Activated naive CD4-positive, alpha-beta T cell treated with anti-CD3 and anti-CD28 coated beads for 36 hours (primary cell): ENCODE measurements around the gene COL26A1. TPM values are rescaled to one million over a fixed set of nuclear protein-coding genes. Genes with fewer than 3 reads are reported as not detected.

Experiments used
- CTCF ChIA-PET: fragments of 350-600 bp; sonication (Branson Sonifier 250); formaldehyde crosslinking; loops from one replicate; lab custom pipeline; 2021; ENCODE audit warnings: antibody characterized with exemption; lab: Charles Lee
- DNase-seq: peaks from one replicate; pipeline ENCODE4 v3.0.0-alpha.2; 2020
- H3K27ac Mint-ChIP-seq: one replicate; pipeline ENCODE4 v1.8.0; 2021; ENCODE audit warnings: mild to moderate bottlenecking, mixed read lengths
- H3K27me3 Mint-ChIP-seq: one replicate; pipeline ENCODE4 v1.8.0; 2021; ENCODE audit warnings: low read depth, mixed read lengths
- H3K36me3 Mint-ChIP-seq: one replicate; pipeline ENCODE4 v1.8.0; 2021; ENCODE audit warnings: low read depth, mixed read lengths
- H3K4me1 Mint-ChIP-seq: one replicate; pipeline ENCODE4 v1.8.0; 2021; ENCODE audit warnings: low read depth, mixed read lengths
- H3K4me3 Mint-ChIP-seq: one replicate; pipeline ENCODE4 v1.8.0; 2021; ENCODE audit warnings: mild to moderate bottlenecking, moderate library complexity, mixed read lengths
- H3K9me3 Mint-ChIP-seq: one replicate; pipeline ENCODE4 v1.8.0; 2021; ENCODE audit warnings: mixed read lengths
- intact Hi-C: fragments of 100-400 bp; cut with micrococcal nuclease; formaldehyde crosslinking; loops from one replicate; pipeline ENCODE4 v1.15.1; 2023
- total RNA-seq, 2 experiments: library from RNA; stranded (reverse); gene quantifications; one replicate each; pipeline ENCODE4 v1.2.3, GENCODE V29; 2021

Gene COL26A1
- total RNA-seq, 2 experiments from 2014 or later, result not detected

DNA sequence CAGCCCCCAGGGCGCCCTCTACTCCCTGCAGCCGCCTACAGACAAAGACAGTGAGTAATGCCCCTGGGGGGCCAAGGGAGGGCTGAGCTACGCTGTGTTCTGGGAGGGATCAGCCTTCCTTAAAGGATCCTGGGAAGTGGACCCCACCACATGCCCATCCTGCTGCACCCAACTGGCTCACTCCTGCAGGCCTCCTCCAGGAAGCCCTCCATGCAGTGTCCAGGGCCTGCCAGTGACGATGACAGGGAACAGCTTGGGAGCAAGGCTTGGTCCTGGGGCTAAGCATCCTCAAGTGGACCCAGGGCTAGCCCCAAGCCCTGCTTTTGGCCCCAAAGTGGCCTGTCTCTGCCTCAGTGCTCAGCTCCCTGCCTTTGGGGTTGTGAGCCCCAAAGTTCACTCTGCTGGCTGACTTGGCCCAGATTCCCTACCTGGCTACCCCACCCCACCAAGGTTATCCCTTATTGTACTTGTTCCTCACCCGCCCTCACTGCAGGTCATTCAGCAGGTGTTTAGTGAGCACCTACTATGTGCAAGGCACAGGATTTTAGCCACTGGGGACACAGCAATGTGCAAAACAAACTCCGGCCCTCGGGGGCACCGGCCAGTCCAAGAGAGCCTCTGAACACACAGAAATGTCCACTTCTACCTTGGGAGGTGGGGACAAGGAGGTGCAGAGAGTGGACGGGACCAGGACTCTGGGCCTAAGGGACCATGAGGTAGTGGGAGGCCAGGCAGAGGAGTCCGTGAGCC is 182.9 kb downstream of the COL26A1 start:
- intact Hi-C loops, result loop anchor here (10.0 kb wide), 1 partner anchor 139 kb away; no protein-coding TSS in a partner anchor
- Mint-ChIP-seq H3K36me3 (no peaks in the 10 kb centered on the region), H3K27ac (no peak overlapping the region), H3K27me3 (no peaks in the 10 kb centered on the region), H3K9me3 (no peaks in the 10 kb centered on the region), H3K4me3 (no peak overlapping the region), H3K4me1 (no peaks in the 10 kb centered on the region)
- no peak for DNase-seq
- CTCF ChIA-PET, result interaction anchor here (0.6 kb wide), 2 partner anchors 146 kb away, joined by 3 read pairs; no protein-coding TSS in a partner anchor

DNA sequence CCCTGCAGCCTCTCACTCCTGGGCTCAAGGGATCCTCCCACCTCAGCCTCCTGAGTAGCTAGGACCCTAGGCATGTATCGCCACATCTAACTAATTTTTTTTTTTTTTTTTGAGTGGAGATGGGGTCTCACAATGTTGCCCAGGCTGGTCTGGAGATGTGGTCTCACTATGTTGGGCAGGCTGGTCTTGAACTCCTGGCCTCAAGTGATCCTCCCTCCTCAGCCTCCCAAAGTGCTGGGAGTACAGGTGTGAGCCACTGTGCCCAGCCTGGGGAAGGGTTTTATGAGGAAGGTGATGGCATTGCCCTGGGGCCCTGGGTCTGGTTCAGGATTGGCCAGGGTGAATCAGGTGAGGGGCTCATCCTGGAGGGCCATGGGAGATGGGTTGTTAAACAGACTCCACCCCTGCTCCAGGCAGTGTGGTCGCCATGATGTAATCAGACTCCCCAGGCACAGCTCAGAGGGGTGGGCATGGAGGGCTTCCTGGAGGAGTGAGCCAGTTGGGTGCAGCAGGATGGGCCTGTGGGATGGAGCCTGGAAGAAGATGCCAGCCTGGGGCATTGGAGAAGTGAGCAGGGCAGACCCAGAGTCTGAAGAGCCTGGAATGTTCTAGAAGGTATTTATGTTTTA is 183.7 kb downstream of the COL26A1 start:
- no peak for DNase-seq
- H3K4me3 Mint-ChIP-seq, result no peak overlapping the region
- H3K27me3 Mint-ChIP-seq, result no peaks in the 10 kb centered on the region
- H3K9me3 Mint-ChIP-seq, result no peaks in the 10 kb centered on the region
- H3K27ac Mint-ChIP-seq, result no peak overlapping the region
- no peaks in the 10 kb centered on the region for H3K36me3 Mint-ChIP-seq
- intact Hi-C loops, result loop anchor here (10.0 kb wide), 1 partner anchor 138 kb away; no protein-coding TSS in a partner anchor
- CTCF ChIA-PET, result interaction anchor here (0.6 kb wide), 2 partner anchors 145 to 147 kb away, joined by 3 read pairs; no protein-coding TSS in a partner anchor
- H3K4me1 Mint-ChIP-seq, result no peaks in the 10 kb centered on the region

DNA sequence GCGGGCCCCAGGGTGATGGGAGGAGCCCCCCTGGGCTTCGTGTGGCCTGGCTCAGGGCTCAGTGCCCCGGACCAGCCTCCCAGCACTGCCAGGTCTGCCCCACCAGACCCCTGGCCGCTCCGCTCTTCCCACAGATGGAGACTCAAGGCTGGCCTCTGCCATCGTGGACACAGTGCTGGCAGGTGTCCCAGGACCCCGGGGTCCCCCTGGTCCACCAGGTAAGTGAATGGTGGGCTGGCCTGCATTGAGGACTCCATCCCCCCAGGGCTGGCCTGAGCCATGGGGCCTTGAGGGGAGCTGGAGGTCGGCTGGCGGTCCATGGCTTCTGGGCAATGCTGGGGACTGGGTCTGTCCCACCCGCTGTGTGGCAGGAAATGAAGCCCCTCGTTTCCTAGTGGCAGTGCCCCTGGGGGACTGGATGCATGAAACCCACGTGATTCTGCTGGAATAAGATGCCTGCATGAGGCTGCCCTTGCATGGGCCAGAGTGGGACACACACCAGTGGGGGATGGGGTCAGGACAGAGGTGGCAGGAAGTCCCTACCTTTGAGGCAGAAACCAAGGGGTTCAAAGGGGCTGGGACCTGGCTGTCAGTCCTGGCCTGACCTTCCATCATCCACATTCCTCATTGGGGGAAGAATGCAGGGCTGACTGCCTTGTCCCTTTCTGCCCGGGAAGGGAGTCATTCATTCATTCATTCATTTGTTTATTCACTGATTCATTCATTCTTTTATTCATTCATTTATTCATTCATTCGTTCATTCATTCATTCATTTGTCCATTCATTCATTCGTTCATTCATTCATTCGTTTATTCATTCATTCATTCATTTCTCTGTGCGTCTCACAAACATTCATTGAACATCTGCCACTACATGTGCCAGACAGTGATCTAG is 184.6 kb downstream of the COL26A1 start:
- intact Hi-C loops, result loop anchor here (10.0 kb wide), 1 partner anchor 138 kb away; no protein-coding TSS in a partner anchor
- CTCF ChIA-PET, result no interaction called here
- peak; percentile 3 for DNase-seq
- Mint-ChIP-seq H3K36me3 (no peaks in the 10 kb centered on the region), H3K9me3 (no peaks in the 10 kb centered on the region), H3K4me1 (no peaks in the 10 kb centered on the region), H3K4me3 (no peak overlapping the region), H3K27ac (no peak overlapping the region), H3K27me3 (no peaks in the 10 kb centered on the region)

DNA sequence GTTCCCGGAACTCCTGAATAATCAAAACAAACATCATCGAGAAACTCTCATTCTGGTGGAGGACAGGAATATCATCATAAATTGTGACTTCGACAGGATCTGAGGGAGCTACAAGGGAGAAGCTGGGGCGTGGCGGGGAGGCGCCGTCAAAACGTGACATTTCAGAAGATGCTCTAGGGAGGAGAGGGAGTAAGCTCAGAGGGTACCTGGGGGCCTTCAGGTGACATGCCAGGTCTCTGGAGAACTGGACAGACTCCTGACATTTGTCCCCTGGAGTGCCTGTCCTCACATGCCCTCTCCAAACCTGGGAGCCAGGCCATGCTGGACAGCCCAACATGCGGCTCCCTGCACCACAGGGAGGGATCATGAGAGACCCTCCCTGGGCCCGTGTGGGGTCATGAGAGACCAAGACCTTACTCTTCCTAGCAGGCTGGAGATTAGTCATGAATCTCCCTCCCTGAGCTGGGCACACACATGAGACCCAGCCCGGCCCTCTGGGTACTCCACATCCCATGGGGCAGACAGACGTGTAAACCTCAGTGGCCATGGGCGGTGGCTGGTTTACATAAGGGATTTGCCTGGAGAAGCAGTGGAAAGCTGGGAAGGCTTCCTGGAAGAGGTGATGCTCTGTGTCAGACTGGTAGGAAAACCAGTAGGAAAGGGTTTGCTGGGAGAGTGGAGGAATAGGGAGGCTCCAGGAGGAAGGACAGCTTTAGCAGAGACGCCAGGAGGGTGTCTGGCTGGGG is 185.4 kb downstream of the COL26A1 start:
- Mint-ChIP-seq H3K36me3 (no peaks in the 10 kb centered on the region), H3K27ac (no peak overlapping the region), H3K4me1 (no peaks in the 10 kb centered on the region), H3K9me3 (no peaks in the 10 kb centered on the region), H3K4me3 (no peak overlapping the region), H3K27me3 (no peaks in the 10 kb centered on the region)
- CTCF ChIA-PET, result no interaction called here
- peak; percentile 2 for DNase-seq
- intact Hi-C loops, result loop anchor here (10.0 kb wide), 1 partner anchor 137 kb away; no protein-coding TSS in a partner anchor

DNA sequence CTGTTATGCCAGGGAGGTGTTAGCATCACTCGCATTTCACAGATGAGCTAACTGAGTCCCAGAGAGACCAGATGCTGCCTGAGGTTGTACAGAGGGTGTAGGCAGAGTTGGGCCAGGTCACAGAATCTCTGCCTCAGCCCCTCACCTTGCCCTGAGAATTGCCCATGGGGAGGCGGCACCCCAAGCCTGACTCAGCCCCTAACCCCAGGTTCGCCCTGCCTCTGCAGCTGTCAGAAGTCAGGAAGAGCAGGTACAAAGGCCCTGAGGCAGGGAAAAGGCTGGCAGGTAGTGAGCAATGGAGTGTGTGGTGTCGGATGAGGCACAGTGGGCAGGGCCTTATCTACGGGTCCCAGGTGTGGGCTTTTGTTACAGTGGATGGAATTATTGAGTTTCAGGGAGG is 187.1 kb downstream of the COL26A1 start:
- H3K27me3 Mint-ChIP-seq, result no peaks in the 10 kb centered on the region
- peak; percentile 2 for DNase-seq
- no peak overlapping the region for H3K4me3 Mint-ChIP-seq
- CTCF ChIA-PET, result interaction anchor here (0.6 kb wide), 2 partner anchors 53 to 296 kb away, joined by 3 to 5 read pairs; no protein-coding TSS in a partner anchor
- H3K27ac Mint-ChIP-seq, result no peak overlapping the region
- intact Hi-C loops, result loop anchor here (10.0 kb wide), 1 partner anchor 135 kb away; no protein-coding TSS in a partner anchor
- H3K9me3 Mint-ChIP-seq, result no peaks in the 10 kb centered on the region
- no peaks in the 10 kb centered on the region for H3K36me3 Mint-ChIP-seq
- H3K4me1 Mint-ChIP-seq, result no peaks in the 10 kb centered on the region

DNA sequence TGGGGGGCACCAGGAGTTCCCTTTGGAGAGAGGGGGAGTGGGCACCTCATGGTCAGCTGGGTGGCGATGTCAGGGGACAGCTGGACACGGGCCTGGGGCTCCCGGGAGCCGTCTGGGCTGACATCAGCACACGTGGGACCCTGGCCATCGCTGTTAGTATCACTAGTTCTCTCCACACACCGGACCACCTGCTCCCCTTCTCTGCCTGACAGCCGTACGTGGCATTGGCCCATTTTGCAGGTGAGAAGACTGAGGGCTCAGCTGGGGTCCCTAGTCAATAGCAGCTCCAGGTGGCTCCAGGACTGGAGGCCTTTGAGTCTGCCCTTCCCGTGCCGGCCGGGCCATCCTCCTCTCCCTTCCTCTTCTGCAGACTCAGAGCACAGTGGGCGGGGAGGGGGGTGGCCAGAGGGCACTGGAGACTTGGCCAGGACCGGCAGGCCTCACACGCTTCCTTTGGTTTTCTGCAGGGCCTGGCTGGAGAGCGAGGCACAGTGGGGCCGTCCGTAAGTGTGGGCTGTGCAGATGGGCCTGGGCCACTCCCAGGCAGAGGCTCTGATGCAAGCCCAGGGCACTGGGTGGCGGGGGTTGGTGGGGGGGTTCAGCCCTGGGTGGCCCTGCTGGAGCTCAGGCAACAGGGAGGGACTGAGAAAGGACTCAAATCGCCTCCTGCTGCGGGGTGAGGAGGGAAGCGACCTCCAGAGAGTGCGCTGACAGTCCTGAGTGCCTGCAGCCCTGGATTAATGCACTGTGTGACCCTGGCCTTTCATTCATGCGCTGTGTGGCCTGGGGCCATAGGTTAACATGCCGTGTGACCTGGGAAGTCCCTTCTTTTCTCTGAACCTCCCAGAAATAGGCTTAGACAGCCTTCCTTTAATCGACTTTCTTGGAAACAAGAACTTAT is 188.2 kb downstream of the COL26A1 start:
- no peaks in the 10 kb centered on the region for H3K4me1 Mint-ChIP-seq
- no peak overlapping the region for H3K4me3 Mint-ChIP-seq
- CTCF ChIA-PET, result interaction anchor here (0.6 kb wide), 1 partner anchor 295 kb away, joined by 5 read pairs; no protein-coding TSS in a partner anchor
- no peaks in the 10 kb centered on the region for H3K36me3 Mint-ChIP-seq
- intact Hi-C loops, result no loop called here
- no peaks in the 10 kb centered on the region for H3K27me3 Mint-ChIP-seq
- no peaks in the 10 kb centered on the region for H3K9me3 Mint-ChIP-seq
- DNase-seq, result peak; percentile 1
- H3K27ac Mint-ChIP-seq, result no peak overlapping the region

DNA sequence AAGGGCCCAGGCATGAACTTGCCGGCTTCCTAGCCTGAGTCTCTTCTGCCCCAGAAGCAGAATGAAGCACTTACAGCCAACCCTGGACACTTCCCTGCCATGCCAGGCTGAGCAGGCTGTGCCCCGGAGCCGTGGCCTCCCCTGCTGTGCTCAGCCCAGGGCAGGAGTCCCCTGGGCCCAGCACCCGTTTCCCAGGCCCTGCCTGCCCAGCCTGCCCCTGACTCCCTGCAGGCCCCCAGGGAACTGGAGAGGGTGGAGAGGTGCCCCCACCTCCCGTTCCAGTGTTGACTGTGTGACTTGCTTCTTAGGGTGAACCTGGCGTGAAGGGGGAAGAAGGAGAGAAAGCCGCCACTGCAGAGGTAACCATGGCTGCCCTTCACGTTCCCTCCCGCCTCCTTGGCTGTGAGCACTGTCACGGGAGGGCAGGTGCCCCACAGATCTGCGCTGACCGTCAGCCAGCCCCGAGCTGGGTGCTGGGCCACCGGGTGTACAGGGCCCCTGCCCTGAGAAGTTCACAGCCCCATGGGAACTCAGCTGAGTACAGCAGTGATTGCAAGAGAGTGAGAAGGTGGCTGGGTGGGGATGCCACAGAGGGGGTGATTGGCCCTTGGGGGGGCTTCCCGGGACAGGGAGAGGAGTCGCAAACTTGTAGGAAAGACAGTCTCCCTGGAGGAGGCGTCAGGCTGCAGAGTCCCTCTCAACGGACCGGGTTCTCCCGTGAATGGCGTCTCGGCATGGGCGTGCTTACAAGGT is 190.5 kb downstream of the COL26A1 start:
- Mint-ChIP-seq H3K4me3 (no peak overlapping the region), H3K27me3 (no peaks in the 10 kb centered on the region), H3K4me1 (no peaks in the 10 kb centered on the region), H3K9me3 (no peaks in the 10 kb centered on the region), H3K27ac (no peak overlapping the region), H3K36me3 (no peaks in the 10 kb centered on the region)
- peak; percentile 3 for DNase-seq
- CTCF ChIA-PET, result interaction anchor here (0.6 kb wide), 1 partner anchor 26 kb away, joined by 4 read pairs; no protein-coding TSS in a partner anchor
- intact Hi-C loops, result no loop called here

DNA sequence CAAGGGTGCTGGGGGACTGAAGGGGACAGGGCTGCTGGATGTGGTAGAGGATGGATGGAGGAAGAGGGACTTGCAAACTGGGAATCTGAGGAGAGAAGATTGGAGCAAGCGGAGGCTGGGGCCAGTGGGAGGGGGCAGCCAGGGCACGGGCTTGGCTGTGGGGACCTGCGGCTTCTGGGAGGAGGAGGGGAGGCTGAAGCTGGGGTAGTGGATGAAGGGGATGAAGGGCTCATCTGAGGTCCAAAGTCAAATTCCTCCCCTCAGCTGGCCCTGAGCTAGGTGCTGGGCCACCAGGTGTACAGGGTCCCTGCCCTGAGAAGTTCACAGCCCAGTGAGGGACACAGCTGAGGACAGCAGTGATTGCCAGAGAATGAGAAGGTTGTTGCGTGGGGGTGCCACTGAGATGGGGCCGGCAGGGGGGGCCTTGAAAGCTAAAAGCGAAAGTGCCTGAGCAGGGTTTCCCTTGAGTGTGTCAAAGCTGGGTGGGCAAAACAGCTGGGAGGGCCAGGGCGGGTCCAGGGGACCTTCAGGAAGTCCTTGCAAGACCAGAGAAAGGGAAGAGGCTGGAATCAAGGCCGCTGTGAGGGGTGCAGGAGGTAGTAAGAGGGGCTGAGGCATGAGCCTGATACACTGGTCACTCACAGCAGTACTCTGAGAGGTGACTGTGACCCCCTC is 191.2 kb downstream of the COL26A1 start:
- no peaks in the 10 kb centered on the region for H3K36me3 Mint-ChIP-seq
- intact Hi-C loops, result no loop called here
- no peaks in the 10 kb centered on the region for H3K4me1 Mint-ChIP-seq
- no peak overlapping the region for H3K4me3 Mint-ChIP-seq
- no peaks in the 10 kb centered on the region for H3K27me3 Mint-ChIP-seq
- CTCF ChIA-PET, result interaction anchor here (0.6 kb wide), 1 partner anchor 27 kb away, joined by 4 read pairs; no protein-coding TSS in a partner anchor
- peak; percentile 3 for DNase-seq
- no peaks in the 10 kb centered on the region for H3K9me3 Mint-ChIP-seq
- no peak overlapping the region for H3K27ac Mint-ChIP-seq

DNA sequence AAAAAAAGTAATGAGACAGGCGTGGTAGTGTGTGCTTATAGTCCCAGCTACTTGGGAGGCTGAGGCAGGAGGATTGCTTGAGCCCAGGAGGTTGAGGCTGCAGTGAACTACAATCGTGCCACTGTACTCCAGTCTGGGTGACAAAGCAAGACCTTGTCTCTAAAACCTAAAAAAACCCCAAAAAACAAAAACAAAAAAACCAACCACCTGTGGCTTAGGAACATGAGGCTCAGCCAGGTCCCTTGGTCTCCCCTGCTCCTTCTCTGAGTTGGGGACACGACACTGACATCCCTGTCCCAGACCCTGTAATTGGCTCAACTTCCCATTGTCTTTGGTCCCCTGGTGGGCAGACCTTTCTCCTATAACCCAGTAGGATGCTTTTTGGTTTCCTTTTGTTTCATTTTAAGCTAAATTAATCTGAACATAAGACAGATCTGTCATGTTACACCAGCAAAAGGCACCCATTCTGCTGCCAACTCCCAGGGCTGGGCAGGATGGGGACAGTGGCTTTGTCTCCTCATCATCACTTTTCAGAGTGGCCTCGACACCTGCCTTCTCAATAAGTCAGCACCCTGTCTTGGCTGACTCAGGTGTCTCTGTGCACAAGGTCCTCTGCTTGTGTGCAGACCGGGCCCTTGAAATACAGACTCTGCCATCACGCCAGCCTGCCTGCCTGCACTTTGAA is 192.1 kb downstream of the COL26A1 start:
- peak; percentile 0 for DNase-seq
- H3K9me3 Mint-ChIP-seq, result no peaks in the 10 kb centered on the region
- no peaks in the 10 kb centered on the region for H3K4me1 Mint-ChIP-seq
- intact Hi-C loops, result no loop called here
- H3K4me3 Mint-ChIP-seq, result no peak overlapping the region
- no peaks in the 10 kb centered on the region for H3K27me3 Mint-ChIP-seq
- H3K27ac Mint-ChIP-seq, result no peak overlapping the region
- H3K36me3 Mint-ChIP-seq, result no peaks in the 10 kb centered on the region
- CTCF ChIA-PET, result interaction anchor here (0.6 to 1.1 kb wide), 2 partner anchors 48 to 275 kb away, joined by 3 to 4 read pairs; no protein-coding TSS in a partner anchor
